Panc1 (cell line): ENCODE data around the gene DLL1. TPM values are rescaled to one million over a fixed set of nuclear protein-coding genes. Genes with fewer than 3 reads are reported as not detected.

ENCODE experiments used
- ATAC-seq: fragments of 200-7000 bp; cut with Tn5 transposase; 2 replicates; pipeline ENCODE4 v1.9.1; 2020; ENCODE audit warnings: mild to moderate bottlenecking, moderate library complexity
- BruUV-seq: library from RNA; stranded (reverse); fragments of 400-500 nt; replicated peaks from 2 replicates; lab custom pipeline; 2021; lab: Mats Ljungman, UMichigan
- CTCF ChIA-PET: fragments of 300-600 bp; sonication (Branson Sonifier 250); formaldehyde crosslinking; loops from one replicate; lab custom pipeline; 2022; ENCODE audit warnings: antibody characterized with exemption; lab: Charles Lee
- POLR2A ChIA-PET: fragments of 300-600 bp; sonication (Branson Sonifier 250); formaldehyde crosslinking; loops from one replicate; lab custom pipeline; 2022; ENCODE audit warnings: antibody characterized with exemption; lab: Charles Lee
- DNase-seq: peaks from one replicate; pipeline ENCODE4 v3.0.0-alpha.2; 2010; ENCODE audit warnings: low read depth, low spot score
- H3K27ac ChIP-seq: 2 replicates; pipeline ENCODE4 v1.5.1; 2011; ENCODE audit warnings: mild to moderate bottlenecking, low read length, inconsistent platforms
- H3K27me3 ChIP-seq: fragments of 200-500 bp; sonication (Bioruptor generic); 2 replicates; pipeline ENCODE4 v1.6.0; 2014; ENCODE audit warnings: low read length, inconsistent platforms; ENCODE audit not compliant: control insufficient read depth, insufficient read depth
- H3K36me3 ChIP-seq: fragments of 200-500 bp; sonication (Bioruptor generic); 2 replicates; pipeline ENCODE4 v1.5.1; 2014; ENCODE audit warnings: inconsistent platforms, mild to moderate bottlenecking, low read length, moderate library complexity; ENCODE audit not compliant: control insufficient read depth, insufficient read depth
- H3K4me1 ChIP-seq: 2 replicates; pipeline ENCODE4 v1.5.1; 2011; ENCODE audit warnings: inconsistent platforms, mild to moderate bottlenecking, low read length, moderate library complexity; ENCODE audit not compliant: control insufficient read depth, insufficient read depth
- H3K4me3 ChIP-seq, 2 experiments: 2 replicates each; pipeline ENCODE4 v1.5.1; 2011 to 2012; ENCODE audit warnings: low read depth in 2 of 2, low read length in 2 of 2, mild to moderate bottlenecking in 2 of 2, inconsistent platforms in 1 of 2, moderate library complexity in 1 of 2
- H3K9me3 ChIP-seq: fragments of 200-500 bp; sonication (Bioruptor generic); 2 replicates; pipeline ENCODE4 v1.5.1; 2014; ENCODE audit warnings: low read depth, mild to moderate bottlenecking, inconsistent platforms, low read length, moderate library complexity; ENCODE audit not compliant: control insufficient read depth, insufficient read depth
- CTCF ChIP-seq: fragments of 450-650 bp; IDR thresholded peaks from 2 replicates; pipeline ENCODE4 v1.5.1; 2017; ENCODE audit warnings: mild to moderate bottlenecking
- POLR2AphosphoS5 ChIP-seq: IDR thresholded peaks from 2 replicates; pipeline ENCODE4 v1.6.1; 2012; ENCODE audit warnings: mild to moderate bottlenecking, low read depth, low read length, moderate library complexity
- REST ChIP-seq, 2 experiments: IDR thresholded peaks; 2 replicates each; pipeline ENCODE4 v1.6.1; 2011 to 2012; ENCODE audit warnings: low read depth in 2 of 2, control low read depth in 1 of 2, low read length in 1 of 2, mild to moderate bottlenecking in 1 of 2, moderate library complexity in 1 of 2; ENCODE audit not compliant: insufficient read depth in 1 of 2
- SIN3A ChIP-seq: IDR thresholded peaks from 2 replicates; pipeline ENCODE4 v1.6.1; 2012; ENCODE audit warnings: low read depth, mild to moderate bottlenecking, low read length, moderate library complexity, borderline replicate concordance; ENCODE audit not compliant: insufficient read depth
- TCF7L2 ChIP-seq: IDR thresholded peaks from 2 replicates; pipeline ENCODE4 v1.6.1; 2011; ENCODE audit warnings: mild to moderate bottlenecking, low read depth, low read length, inconsistent platforms
- in situ Hi-C: cut with HindIII; loops from 2 replicates; pipeline ENCODE4 v1.10.0; 2016; ENCODE audit warnings: low sequenced_read_pairs, low pct_unique_long_range_greater_than_20kb
- intact Hi-C: fragments of 100-400 bp; cut with micrococcal nuclease; formaldehyde crosslinking; loops from one replicate; pipeline ENCODE4 v1.10.0; 2022; ENCODE audit not compliant: unreplicated experiment
- total RNA-seq: library from RNA; stranded (reverse); gene quantifications from one replicate; pipeline ENCODE4 v1.2.1, GENCODE V29; 2021; ENCODE audit not compliant: unreplicated experiment

The DLL1 gene
- total RNA-seq, 1 experiment from 2014 or later, result 2.4 TPM

- BruUV-seq, result no TSS peak
- CTCF ChIA-PET, result no interaction called here
- peaks cover 6% of the 10 kb centered on the region for H3K27me3 ChIP-seq
- no peaks in the 10 kb centered on the region for H3K36me3 ChIP-seq
- H3K4me3 ChIP-seq, result no peak overlapping the region
- H3K4me1 ChIP-seq, result no peaks in the 10 kb centered on the region
- DNase-seq, result no peak
- POLR2A ChIA-PET, result no interaction called here
- ATAC-seq, result no peak
- H3K27ac ChIP-seq, result no peak overlapping the region
- no peaks in the 10 kb centered on the region for H3K9me3 ChIP-seq
- intact Hi-C loops, result no loop called here
- in situ Hi-C loops, result no loop called here
- TF ChIP-seq CTCF (no peak), SIN3A (no peak), TCF7L2 (no peak), POLR2AphosphoS5 (no peak), REST (IDR thresholded peaks at IDR 0.05; ENCODE audit: insufficient read depth in 1 of 2, low read depth in 2 of 2, low read length in 1 of 2) (no peak)
Measured at GRCh38 chr6:170256641-170257040, 34.2 kb downstream of the DLL1 start.

- TF ChIP-seq REST (IDR thresholded peaks at IDR 0.05; ENCODE audit: insufficient read depth in 1 of 2, low read depth in 2 of 2, low read length in 1 of 2) (no peak), TCF7L2 (no peak), SIN3A (no peak), POLR2AphosphoS5 (no peak), CTCF (no peak)
- intact Hi-C loops (no loop called here), in situ Hi-C loops (no loop called here)
- DNase-seq (no peak), ATAC-seq (no peak)
- no TSS peak for BruUV-seq
- no peaks in the 10 kb centered on the region for H3K36me3 ChIP-seq
- H3K4me3 ChIP-seq, result no peak overlapping the region
- H3K9me3 ChIP-seq, result no peaks in the 10 kb centered on the region
- POLR2A ChIA-PET, result no interaction called here
- no peaks in the 10 kb centered on the region for H3K4me1 ChIP-seq
- peaks cover 6% of the 10 kb centered on the region for H3K27me3 ChIP-seq
- H3K27ac ChIP-seq, result no peak overlapping the region
- CTCF ChIA-PET, result no interaction called here
Measured at GRCh38 chr6:170255426-170256125, 35.3 kb downstream of the DLL1 start.
